ENCODE results near the gene DMD.

DMD gene

GRCh38 chrX:31854716-31855115 is 1356.6 kb downstream of the DMD start:
- DNase-seq (ENCODE audit: low read depth): no peak

GRCh38 chrX:31851761-31852160 is 1359.6 kb downstream of the DMD start:
- no peak for DNase-seq (ENCODE audit: low read depth)

GRCh38 chrX:31847773-31848172 is 1363.6 kb downstream of the DMD start:
- no peak for DNase-seq (ENCODE audit: low read depth)

- DNase-seq (ENCODE audit: low read depth): no peak
These were observed 1366.3 kb downstream of the DMD start for GRCh38 chrX:31845003-31845402.

- no peak for DNase-seq (ENCODE audit: low read depth)
These were observed 1372.7 kb downstream of the DMD start for GRCh38 chrX:31838617-31839016.

DNA sequence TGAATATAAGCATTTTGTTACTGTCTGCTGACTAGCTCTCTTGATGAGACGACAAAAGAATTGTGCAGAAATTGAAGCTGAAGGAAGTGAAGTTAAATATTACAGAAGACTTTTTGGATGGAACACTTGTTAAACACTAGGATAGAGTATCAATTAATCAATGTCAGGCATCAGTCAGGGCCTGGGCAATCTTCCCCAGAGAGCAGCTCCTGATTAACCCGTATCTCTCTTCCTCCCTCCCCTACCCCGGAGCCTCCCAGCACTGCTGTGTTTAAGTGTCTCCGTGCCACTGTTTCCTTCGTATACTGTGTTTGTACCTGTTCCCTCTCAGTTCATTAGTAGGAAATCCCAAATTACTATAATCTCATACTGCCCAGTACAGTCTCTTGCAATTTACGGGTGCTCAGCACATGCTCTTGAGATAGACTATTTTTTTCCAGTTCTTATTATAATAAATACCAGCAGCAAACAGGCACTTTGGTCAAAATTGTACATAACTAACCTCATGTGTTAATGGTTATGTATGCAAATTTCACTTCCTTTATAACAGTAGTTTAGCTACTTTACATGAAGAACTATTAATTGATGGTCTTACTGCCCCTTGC is 1373.8 kb downstream of the DMD start:
- no peak for DNase-seq (ENCODE audit: low read depth)

GRCh38 chrX:31836479-31836878 is 1374.9 kb downstream of the DMD start:
- no peak for DNase-seq (ENCODE audit: low read depth)

DNA sequence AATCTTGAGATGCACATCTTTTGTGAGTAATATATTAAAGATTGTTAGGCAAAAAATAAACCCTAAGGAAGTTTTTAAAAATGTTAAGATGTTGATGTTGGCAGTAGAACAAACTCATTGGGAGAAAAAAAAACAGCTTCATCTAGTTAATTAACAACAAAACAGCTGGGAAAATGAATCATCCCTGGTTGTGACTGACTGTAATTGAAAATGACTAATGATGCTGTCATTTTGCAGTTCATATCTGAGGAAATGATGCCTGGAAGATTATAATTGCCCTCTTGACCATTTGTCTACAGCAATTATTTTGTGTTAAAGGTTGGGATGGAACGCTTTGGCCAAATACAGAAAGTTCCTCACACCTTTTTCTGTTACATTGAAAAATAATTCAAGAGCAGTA is 1379.1 kb downstream of the DMD start:
- no peak for DNase-seq (ENCODE audit: low read depth)

- no peak for DNase-seq (ENCODE audit: low read depth)
These were observed 1390.7 kb downstream of the DMD start for GRCh38 chrX:31820430-31821210.

DNA sequence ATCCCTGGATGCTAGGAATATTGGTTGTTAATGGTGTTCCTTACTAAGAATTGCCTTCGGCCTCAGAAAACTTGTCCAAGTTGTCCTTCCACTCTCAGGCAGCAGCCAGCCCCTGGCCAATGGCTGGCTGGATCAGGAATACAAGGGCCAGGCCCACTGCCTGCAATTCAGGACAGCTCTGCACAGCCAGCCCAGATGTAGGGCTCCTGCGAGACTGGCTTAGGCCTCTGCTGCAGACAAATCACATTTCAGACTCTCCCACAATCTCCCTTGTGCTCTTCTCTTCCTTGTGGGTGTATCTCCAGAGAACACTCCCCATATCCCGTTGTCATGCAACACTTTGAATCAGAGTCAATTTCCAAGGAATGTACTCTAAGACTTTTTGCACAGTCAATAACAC is 1391.9 kb downstream of the DMD start:
- DNase-seq (ENCODE audit: low read depth): no peak

- DNase-seq (ENCODE audit: low read depth): no peak
These were observed 1400.2 kb downstream of the DMD start for GRCh38 chrX:31811106-31811505.

- no peak for DNase-seq (ENCODE audit: low read depth)
These were observed 1403.0 kb downstream of the DMD start for GRCh38 chrX:31808357-31808756.

DNA sequence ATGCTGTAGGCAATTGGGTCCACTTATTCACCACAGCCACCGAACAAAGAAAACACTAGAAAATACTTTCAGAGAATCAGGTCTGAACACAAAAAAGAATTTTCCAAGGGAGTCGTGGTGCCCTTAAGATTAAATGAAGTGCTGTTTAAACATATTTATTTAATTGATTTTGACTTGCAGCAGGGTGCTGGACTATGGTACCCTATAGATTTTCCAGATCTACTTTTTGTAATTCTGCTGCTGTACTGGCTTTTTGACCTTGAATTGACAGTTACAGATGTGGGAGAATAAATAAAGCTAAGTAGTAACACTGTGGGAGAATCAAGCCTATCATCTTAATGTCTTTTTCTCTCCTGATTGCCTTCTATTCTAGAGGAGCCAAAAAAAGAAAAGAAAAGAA is 1404.2 kb downstream of the DMD start:
- no peak for DNase-seq (ENCODE audit: low read depth)

GRCh38 chrX:31805781-31806180 is 1405.6 kb downstream of the DMD start:
- DNase-seq (ENCODE audit: low read depth): no peak

DNA sequence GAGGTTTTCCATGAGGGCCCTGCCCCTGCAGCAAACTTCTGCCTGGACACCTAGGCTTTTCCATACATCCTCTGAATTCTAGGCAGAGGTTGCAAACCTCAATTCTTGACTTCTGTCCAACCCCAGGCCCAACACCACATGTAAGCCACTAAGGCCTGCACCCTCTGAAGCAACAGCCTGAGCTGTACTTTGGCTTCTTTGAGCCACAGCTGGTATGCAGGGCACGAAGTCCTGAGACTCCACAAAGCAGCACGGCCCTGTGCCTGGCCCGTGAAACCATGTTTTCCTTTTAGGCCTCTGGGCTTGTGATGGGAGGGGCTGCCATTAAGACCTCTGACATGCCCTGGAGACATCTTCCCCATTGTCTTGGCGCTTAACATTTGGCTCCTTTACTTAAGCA is 1411.1 kb downstream of the DMD start:
- no peak for DNase-seq (ENCODE audit: low read depth)

- no peak for DNase-seq (ENCODE audit: low read depth)
These were observed 1414.7 kb downstream of the DMD start for GRCh38 chrX:31796624-31797023.

- no peak for DNase-seq (ENCODE audit: low read depth)
These were observed 1463.9 kb downstream of the DMD start for GRCh38 chrX:31747411-31747810.

- no peak for DNase-seq (ENCODE audit: low read depth)
These were observed 1468.3 kb downstream of the DMD start for GRCh38 chrX:31743004-31743403.

GRCh38 chrX:31717474-31717873 is 1493.9 kb downstream of the DMD start:
- DNase-seq (ENCODE audit: low read depth): no peak

- no peak for DNase-seq (ENCODE audit: low read depth)
These were observed 1495.7 kb downstream of the DMD start for GRCh38 chrX:31715675-31716074.

- DNase-seq (ENCODE audit: low read depth): no peak
These were observed 1496.6 kb downstream of the DMD start for GRCh38 chrX:31714797-31715196.

GRCh38 chrX:31713120-31713519 is 1498.2 kb downstream of the DMD start:
- DNase-seq (ENCODE audit: low read depth): no peak

DNA sequence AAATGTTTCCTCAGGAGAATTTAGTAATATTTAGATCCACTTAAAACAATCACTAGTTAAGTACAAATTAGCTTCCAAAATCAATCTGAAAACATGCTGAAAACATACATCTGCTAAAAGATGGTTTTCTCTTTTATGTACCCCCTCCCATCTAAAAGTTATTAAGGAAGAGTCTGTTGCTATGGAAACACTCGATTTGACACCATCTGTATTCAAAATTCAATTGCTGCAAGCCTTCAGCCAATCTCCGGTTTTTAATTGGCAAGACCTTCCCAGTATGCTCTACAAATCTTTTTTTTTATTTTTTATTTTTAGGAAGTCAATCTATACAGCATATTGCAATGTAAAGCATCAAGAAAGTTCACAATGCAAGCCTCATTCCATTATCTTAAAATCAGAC is 1500.2 kb downstream of the DMD start:
- DNase-seq (ENCODE audit: low read depth): no peak

GRCh38 chrX:31708116-31708515 is 1503.2 kb downstream of the DMD start:
- no peak for DNase-seq (ENCODE audit: low read depth)
